Activated naive CD8-positive, alpha-beta T cell (primary cell): ENCODE results near the gene NDC1.
"Not testable (repeated sequence)": the region's sequence is repeated elsewhere in the genome, so short reads cannot be mapped to it uniquely, and the experiment has no call there.

Experiments used
- H3K27ac Mint-ChIP-seq: one replicate; pipeline ENCODE4 v1.8.0; 2021; ENCODE audit warnings: mixed read lengths
- H3K27me3 Mint-ChIP-seq: one replicate; pipeline ENCODE4 v1.8.0; 2021; ENCODE audit warnings: mixed read lengths
- H3K36me3 Mint-ChIP-seq: one replicate; pipeline ENCODE4 v1.8.0; 2021; ENCODE audit warnings: mixed read lengths
- H3K4me1 Mint-ChIP-seq: one replicate; pipeline ENCODE4 v1.8.0; 2021; ENCODE audit warnings: low read depth, mixed read lengths
- H3K4me3 Mint-ChIP-seq: one replicate; pipeline ENCODE4 v1.8.0; 2021; ENCODE audit warnings: mild to moderate bottlenecking, mixed read lengths
- H3K9me3 Mint-ChIP-seq: one replicate; pipeline ENCODE4 v1.8.0; 2021; ENCODE audit warnings: low read depth, mixed read lengths

NDC1 gene

GRCh38 chr1:53847980-53848379 is 9.9 kb upstream of the NDC1 start:
- Mint-ChIP-seq H3K36me3 (peaks cover 2% of the 10 kb centered on the region), H3K4me3 (no peak overlapping the region), H3K27me3 (no peaks in the 10 kb centered on the region), H3K9me3 (no peaks in the 10 kb centered on the region), H3K4me1 (no peaks in the 10 kb centered on the region), H3K27ac (no peak overlapping the region)

DNA sequence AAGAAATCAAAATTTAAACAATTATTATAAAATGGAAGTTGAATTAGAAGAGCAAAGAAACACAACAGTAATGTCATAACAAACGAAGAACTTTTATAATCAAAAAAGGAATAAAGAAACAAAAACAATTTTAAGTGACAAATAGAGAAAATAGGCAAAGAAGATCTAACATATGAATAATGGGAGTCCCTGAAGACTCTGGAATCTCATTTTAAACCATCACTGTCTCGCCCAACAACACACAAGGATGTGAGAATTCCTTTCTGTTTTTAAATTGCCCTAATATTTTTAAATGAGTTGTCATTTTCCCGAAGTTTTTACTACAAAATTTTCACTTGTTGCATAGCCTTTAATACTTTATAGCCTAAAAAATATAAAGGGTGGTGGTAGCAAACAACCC is 4.3 kb upstream of the NDC1 start:
- no peaks in the 10 kb centered on the region for H3K36me3 Mint-ChIP-seq
- no peak overlapping the region for H3K27ac Mint-ChIP-seq
- H3K27me3 Mint-ChIP-seq, result no peaks in the 10 kb centered on the region
- no peaks in the 10 kb centered on the region for H3K9me3 Mint-ChIP-seq
- H3K4me1 Mint-ChIP-seq, result peaks cover 5% of the 10 kb centered on the region
- no peak overlapping the region for H3K4me3 Mint-ChIP-seq

- H3K9me3 Mint-ChIP-seq, result no peaks in the 10 kb centered on the region
- H3K27ac Mint-ChIP-seq, result peak overlapping the region; percentile 98
- H3K4me3 Mint-ChIP-seq, result peak overlapping the region; percentile 96
- no peaks in the 10 kb centered on the region for H3K27me3 Mint-ChIP-seq
- peaks cover 4% of the 10 kb centered on the region for H3K36me3 Mint-ChIP-seq
- peaks cover 26% of the 10 kb centered on the region for H3K4me1 Mint-ChIP-seq
These were observed 518 bp upstream of the NDC1 start for GRCh38 chr1:53838654-53838974.

DNA sequence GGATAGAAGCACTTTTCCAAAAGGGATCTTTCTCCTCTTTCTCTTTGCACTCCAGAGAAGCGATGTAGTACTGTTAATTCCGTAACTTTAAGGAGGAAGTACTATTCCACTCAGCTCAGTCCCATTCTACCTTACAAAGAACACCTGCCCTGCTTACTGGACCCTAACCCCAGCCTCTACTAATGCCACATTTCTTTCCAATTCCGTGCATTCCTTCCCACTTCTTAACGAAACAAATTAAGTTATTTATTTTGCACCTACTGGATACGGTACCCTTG is 511 bp downstream of the NDC1 start:
- Mint-ChIP-seq H3K27me3 (no peaks in the 10 kb centered on the region), H3K9me3 (no peaks in the 10 kb centered on the region), H3K4me3 (peak overlapping the region; percentile 96), H3K27ac (peak overlapping the region; percentile 98), H3K4me1 (peaks cover 29% of the 10 kb centered on the region), H3K36me3 (peaks cover 4% of the 10 kb centered on the region)

DNA sequence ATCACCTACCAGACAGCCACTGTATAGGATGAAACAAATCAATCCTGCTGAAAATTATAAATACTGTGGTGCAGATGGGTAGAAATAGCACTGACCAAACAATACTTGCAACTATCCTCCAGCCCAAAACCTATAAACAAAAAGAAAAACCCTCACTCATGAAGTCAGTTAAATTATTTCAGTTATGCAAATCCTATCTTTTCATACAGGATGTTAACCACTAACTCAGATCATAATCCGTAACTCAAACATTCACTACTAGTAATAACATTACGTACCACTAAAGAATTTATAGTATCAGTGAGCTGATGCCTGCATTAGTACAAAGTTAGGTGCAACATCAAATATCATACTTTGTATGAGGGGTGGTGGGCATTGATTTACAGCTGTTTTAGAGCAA is 2.6 kb downstream of the NDC1 start:
- H3K27me3 Mint-ChIP-seq, result no peaks in the 10 kb centered on the region
- H3K36me3 Mint-ChIP-seq, result peaks cover 4% of the 10 kb centered on the region
- no peak overlapping the region for H3K27ac Mint-ChIP-seq
- H3K9me3 Mint-ChIP-seq, result no peaks in the 10 kb centered on the region
- peak overlapping the region; percentile 11 for H3K4me3 Mint-ChIP-seq
- H3K4me1 Mint-ChIP-seq, result peaks cover 30% of the 10 kb centered on the region

DNA sequence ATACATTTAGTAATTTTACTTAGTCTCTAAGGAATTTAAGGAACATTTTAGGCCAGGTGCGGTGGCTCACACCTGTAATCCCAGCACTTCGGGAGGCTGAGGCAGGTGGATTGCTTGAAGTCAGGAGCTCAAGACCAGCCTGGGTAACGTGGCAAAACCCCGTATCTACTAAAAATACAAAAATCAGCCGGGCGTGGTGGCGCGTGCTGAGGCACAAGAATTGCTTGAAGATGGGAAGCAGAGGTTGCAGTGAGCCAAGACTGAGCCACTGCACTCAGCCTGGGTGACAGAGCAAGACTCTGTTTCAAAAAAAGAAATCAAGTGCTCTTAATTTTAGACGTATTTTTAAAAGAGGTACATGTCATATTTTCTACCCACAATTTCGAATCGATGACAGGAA is 3.3 kb downstream of the NDC1 start:
- Mint-ChIP-seq H3K27me3 (no peaks in the 10 kb centered on the region), H3K27ac (no peak overlapping the region), H3K4me1 (peaks cover 30% of the 10 kb centered on the region), H3K9me3 (no peaks in the 10 kb centered on the region), H3K4me3 (no peak overlapping the region), H3K36me3 (peaks cover 4% of the 10 kb centered on the region)

DNA sequence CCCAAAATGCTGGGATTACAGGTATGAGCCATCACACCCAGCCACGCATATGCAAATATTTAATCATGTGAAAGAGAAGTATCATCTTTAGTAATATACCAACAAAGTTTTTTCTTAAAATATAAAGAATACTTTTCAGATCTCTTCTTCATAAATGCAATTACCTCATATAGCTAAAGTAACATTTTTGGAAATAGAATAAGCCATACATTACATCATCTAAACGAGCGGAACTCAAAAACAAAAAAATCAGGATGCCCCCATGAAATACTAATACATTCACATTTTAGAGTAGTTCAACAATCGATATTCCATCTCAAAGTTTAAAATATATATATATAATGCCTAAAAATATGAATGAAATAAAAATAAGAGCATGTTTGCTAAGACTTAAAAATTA is 4.7 kb downstream of the NDC1 start:
- no peaks in the 10 kb centered on the region for H3K9me3 Mint-ChIP-seq
- H3K4me1 Mint-ChIP-seq, result peaks cover 25% of the 10 kb centered on the region
- no peak overlapping the region for H3K27ac Mint-ChIP-seq
- H3K36me3 Mint-ChIP-seq, result peaks cover 8% of the 10 kb centered on the region
- no peak overlapping the region for H3K4me3 Mint-ChIP-seq
- H3K27me3 Mint-ChIP-seq, result no peaks in the 10 kb centered on the region

GRCh38 chr1:53826367-53826766 is 11.7 kb downstream of the NDC1 start:
- Mint-ChIP-seq H3K36me3 (peaks cover 6% of the 10 kb centered on the region), H3K27ac (no peak overlapping the region), H3K4me1 (no peaks in the 10 kb centered on the region), H3K27me3 (no peaks in the 10 kb centered on the region), H3K9me3 (no peaks in the 10 kb centered on the region), H3K4me3 (no peak overlapping the region)

- Mint-ChIP-seq H3K4me1 (no peaks in the 10 kb centered on the region), H3K9me3 (no peaks in the 10 kb centered on the region), H3K4me3 (no peak overlapping the region), H3K36me3 (peaks cover 6% of the 10 kb centered on the region), H3K27ac (no peak overlapping the region), H3K27me3 (no peaks in the 10 kb centered on the region)
These were observed 12.8 kb downstream of the NDC1 start for GRCh38 chr1:53825306-53825705.

- H3K4me3 Mint-ChIP-seq, result no peak overlapping the region
- peaks cover 11% of the 10 kb centered on the region for H3K36me3 Mint-ChIP-seq
- no peaks in the 10 kb centered on the region for H3K4me1 Mint-ChIP-seq
- H3K27ac Mint-ChIP-seq, result no peak overlapping the region
- H3K27me3 Mint-ChIP-seq, result no peaks in the 10 kb centered on the region
- no peaks in the 10 kb centered on the region for H3K9me3 Mint-ChIP-seq
These were observed 15.2 kb downstream of the NDC1 start for GRCh38 chr1:53822931-53823330.

- H3K27ac Mint-ChIP-seq, result no peak overlapping the region
- no peaks in the 10 kb centered on the region for H3K9me3 Mint-ChIP-seq
- H3K27me3 Mint-ChIP-seq, result no peaks in the 10 kb centered on the region
- H3K4me3 Mint-ChIP-seq, result no peak overlapping the region
- peaks cover 23% of the 10 kb centered on the region for H3K36me3 Mint-ChIP-seq
- H3K4me1 Mint-ChIP-seq, result no peaks in the 10 kb centered on the region
These were observed 16.7 kb downstream of the NDC1 start for GRCh38 chr1:53821380-53821779.

DNA sequence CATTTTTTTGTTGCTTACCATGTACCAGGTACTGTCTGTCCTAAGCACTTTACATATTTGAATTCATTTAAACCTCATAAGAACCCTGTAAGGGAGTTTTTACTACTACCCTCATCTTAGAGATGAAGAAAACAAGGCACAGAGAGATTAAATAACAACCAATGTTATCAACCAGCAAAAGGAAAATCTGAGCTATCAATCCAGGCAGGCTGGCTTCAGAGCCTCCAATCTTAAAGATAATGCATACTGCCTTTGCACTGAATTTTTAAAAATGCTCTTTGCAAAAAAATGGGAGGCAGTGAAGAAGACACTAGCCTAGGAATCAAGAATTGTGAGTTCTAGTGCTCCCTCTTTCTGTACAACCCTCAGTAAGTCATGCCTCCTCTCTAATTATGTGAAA is 18.7 kb downstream of the NDC1 start:
- Mint-ChIP-seq H3K27me3 (no peaks in the 10 kb centered on the region), H3K36me3 (peaks cover 29% of the 10 kb centered on the region), H3K4me3 (no peak overlapping the region), H3K27ac (no peak overlapping the region), H3K9me3 (no peaks in the 10 kb centered on the region), H3K4me1 (peaks cover 6% of the 10 kb centered on the region)

GRCh38 chr1:53816584-53816983 is 21.5 kb downstream of the NDC1 start:
- H3K4me1 Mint-ChIP-seq, H3K27me3 Mint-ChIP-seq, H3K27ac Mint-ChIP-seq, H3K9me3 Mint-ChIP-seq, H3K4me3 Mint-ChIP-seq: not testable (repeated sequence)
- peaks cover 45% of the 10 kb centered on the region for H3K36me3 Mint-ChIP-seq

DNA sequence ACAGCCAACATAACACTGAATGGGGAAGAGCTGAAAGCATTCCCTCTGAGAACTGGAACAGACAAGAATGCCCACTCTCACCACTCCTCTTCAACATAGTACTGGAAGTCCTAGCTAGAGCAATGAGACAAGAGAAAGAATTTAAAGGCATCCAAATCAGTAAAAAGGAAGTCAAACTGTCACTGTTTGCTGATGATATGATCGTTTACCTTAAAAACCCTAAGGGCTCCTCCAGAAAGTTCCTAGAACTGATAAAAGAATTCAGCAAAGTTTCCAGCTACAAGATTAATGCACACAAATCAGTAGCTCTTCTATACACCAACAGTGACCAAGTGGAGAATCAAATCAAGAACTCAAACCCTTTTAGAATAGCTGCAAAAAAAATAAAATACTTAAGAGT is 22.6 kb downstream of the NDC1 start:
- H3K27ac Mint-ChIP-seq, H3K4me1 Mint-ChIP-seq: not testable (repeated sequence)
- H3K36me3 Mint-ChIP-seq, result peaks cover 45% of the 10 kb centered on the region

GRCh38 chr1:53811414-53811851 is 26.7 kb downstream of the NDC1 start:
- no peaks in the 10 kb centered on the region for H3K27me3 Mint-ChIP-seq
- H3K4me1 Mint-ChIP-seq, result peaks cover 9% of the 10 kb centered on the region
- no peak overlapping the region for H3K4me3 Mint-ChIP-seq
- no peaks in the 10 kb centered on the region for H3K9me3 Mint-ChIP-seq
- H3K27ac Mint-ChIP-seq, result no peak overlapping the region
- peaks cover 27% of the 10 kb centered on the region for H3K36me3 Mint-ChIP-seq

More for the DNA sequence above, 22.6 kb downstream of the NDC1 start:
- not testable (repeated sequence) for H3K27me3 Mint-ChIP-seq, H3K4me3 Mint-ChIP-seq, H3K9me3 Mint-ChIP-seq

DNA sequence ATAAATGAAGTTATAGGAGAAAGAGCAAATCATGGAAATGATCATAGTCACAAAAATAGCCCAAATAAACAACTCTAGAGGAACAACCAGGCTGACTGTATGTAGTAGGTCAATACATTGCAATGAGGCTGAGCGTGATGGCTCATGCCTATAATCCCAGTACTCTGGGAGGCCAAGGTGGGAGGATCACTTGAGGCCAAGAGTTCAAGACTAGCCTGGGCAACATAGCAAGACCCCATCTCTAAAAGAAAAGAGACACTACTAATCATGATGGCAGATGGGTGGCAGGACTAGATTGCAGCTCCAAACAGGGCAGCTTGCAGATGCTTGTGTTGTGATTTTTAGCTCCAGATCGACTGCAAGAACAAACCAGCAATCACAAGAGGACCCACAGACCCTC is 27.6 kb downstream of the NDC1 start:
- peaks cover 22% of the 10 kb centered on the region for H3K36me3 Mint-ChIP-seq
- H3K9me3 Mint-ChIP-seq, result no peaks in the 10 kb centered on the region
- no peak overlapping the region for H3K27ac Mint-ChIP-seq
- no peaks in the 10 kb centered on the region for H3K27me3 Mint-ChIP-seq
- H3K4me1 Mint-ChIP-seq, result peaks cover 7% of the 10 kb centered on the region
- no peak overlapping the region for H3K4me3 Mint-ChIP-seq

GRCh38 chr1:53810007-53810406 is 28.1 kb downstream of the NDC1 start:
- no peak overlapping the region for H3K27ac Mint-ChIP-seq
- peaks cover 18% of the 10 kb centered on the region for H3K36me3 Mint-ChIP-seq
- no peaks in the 10 kb centered on the region for H3K9me3 Mint-ChIP-seq
- no peak overlapping the region for H3K4me3 Mint-ChIP-seq
- H3K4me1 Mint-ChIP-seq, result peaks cover 4% of the 10 kb centered on the region
- H3K27me3 Mint-ChIP-seq, result no peaks in the 10 kb centered on the region
